HG03066 (cell line): ENCODE measurements around the gene CBX7.

Experiments used
- ATAC-seq: cut with Tn5 transposase; IDR thresholded peaks from one replicate; pipeline ENCODE4 v1.9.1; 2021; ENCODE audit warnings: low read depth; ENCODE audit not compliant: unreplicated experiment

Gene CBX7

GRCh38 chr22:39094717-39095389 is 57.6 kb downstream of the CBX7 start:
- ATAC-seq: no peak

- ATAC-seq: no peak
Observed at GRCh38 chr22:39092111-39092862, 60.2 kb downstream of the CBX7 start.

- ATAC-seq: no peak
Observed at GRCh38 chr22:39091126-39092081, 61.1 kb downstream of the CBX7 start.

GRCh38 chr22:39090426-39091064 is 61.9 kb downstream of the CBX7 start:
- no peak for ATAC-seq

- no peak for ATAC-seq
Observed at GRCh38 chr22:39089928-39090327, 62.6 kb downstream of the CBX7 start.

GRCh38 chr22:39088685-39089032 is 63.8 kb downstream of the CBX7 start:
- no peak for ATAC-seq

- no peak for ATAC-seq
Observed at GRCh38 chr22:39087881-39088684, 64.4 kb downstream of the CBX7 start.

GRCh38 chr22:39087098-39087497 is 65.4 kb downstream of the CBX7 start:
- no peak for ATAC-seq

- ATAC-seq: no peak
Observed at GRCh38 chr22:39084666-39085065, 67.8 kb downstream of the CBX7 start.

GRCh38 chr22:39083212-39084165 is 69.0 kb downstream of the CBX7 start:
- no peak for ATAC-seq

GRCh38 chr22:39081598-39081997 is 70.9 kb downstream of the CBX7 start:
- no peak for ATAC-seq

- ATAC-seq: no peak
Observed at GRCh38 chr22:39081016-39081415, 71.5 kb downstream of the CBX7 start.
